IgD-negative memory B cell (primary cell): ENCODE measurements around the gene C1QC. TPM values are rescaled to one million over a fixed set of nuclear protein-coding genes. Genes with fewer than 3 reads are reported as not detected.

Experiments
- polyA plus RNA-seq: library from polyadenylated mRNA; unstranded; fragments of 300-500 nt; fragmentation: Illumina TruSeq; gene quantifications from one replicate; pipeline ENCODE4 v1.2.3, GENCODE V29; 2021

The C1QC gene
- polyA plus RNA-seq, 1 donor from 2014 or later, result not detected

Other genes with a start within 250 kb of the C1QC start
- gene ZBTB40, start 191.8 kb upstream of the C1QC start, polyA plus RNA-seq, result 5.0 TPM
- not detected for gene EPHA8, start 80.1 kb upstream of the C1QC start, polyA plus RNA-seq
- not detected for gene C1QA, start 7.0 kb upstream of the C1QC start, polyA plus RNA-seq
- gene C1QB, start 9.6 kb downstream of the C1QC start, polyA plus RNA-seq, result not detected
- not detected for gene EPHB2, start 67.2 kb downstream of the C1QC start, polyA plus RNA-seq